Hindlimb muscle (tissue), 1 donor: ENCODE data around the gene INF2. TPM values are rescaled to one million over a fixed set of nuclear protein-coding genes. Genes with fewer than 3 reads are reported as not detected.

Experiments used
- DNase-seq: peaks from one replicate; pipeline ENCODE4 v3.0.0-alpha.2; 2013
- polyA plus RNA-seq: library from polyadenylated mRNA; unstranded; fragments of 120-200 nt; gene quantifications from one replicate; pipeline ENCODE4 v1.2.1, GENCODE V29; 2013; ENCODE audit not compliant: insufficient read length

Gene INF2
- polyA plus RNA-seq, 1 donor, result 69.9 TPM

DNA sequence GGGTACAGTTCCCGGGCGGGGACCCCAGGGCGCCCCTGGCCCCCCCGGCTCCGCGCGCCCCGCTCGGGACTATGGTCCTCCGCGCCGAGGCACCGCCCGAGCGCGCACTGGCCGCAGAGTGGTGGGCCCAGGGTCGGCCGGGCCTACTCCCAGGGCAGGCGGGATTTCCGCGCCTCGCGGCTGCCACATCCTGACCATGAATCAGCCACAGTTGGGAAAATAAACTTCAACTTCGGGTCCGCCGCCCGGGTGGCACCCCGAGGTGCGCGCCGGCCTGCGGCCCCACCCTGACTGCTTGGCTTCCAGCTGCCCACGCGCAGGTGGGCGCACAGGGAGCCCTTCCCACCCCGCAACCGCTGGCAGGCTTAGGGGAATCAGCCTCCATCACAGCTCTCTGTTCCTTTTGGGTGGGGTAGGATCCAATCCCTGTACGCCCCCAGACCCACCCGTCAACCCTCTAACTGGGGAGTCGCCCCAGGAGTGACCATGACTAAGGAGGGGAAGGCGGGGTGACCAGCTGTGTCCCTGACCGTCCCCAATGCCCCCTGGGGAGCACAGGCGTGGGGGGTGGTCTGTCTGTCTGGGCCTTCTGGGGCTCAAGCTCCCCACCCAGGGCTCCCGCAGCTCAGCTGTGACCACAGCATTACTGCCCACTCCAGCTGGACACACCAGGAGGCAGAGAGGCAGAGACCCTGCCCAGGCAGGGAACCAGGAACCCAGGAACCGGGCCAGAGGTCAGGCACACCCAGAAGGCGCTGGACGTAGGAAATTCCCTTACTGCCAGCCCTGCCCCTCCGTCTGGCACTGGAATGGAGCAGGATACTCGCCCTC lies 678 bp downstream of the INF2 start:
- no peak for DNase-seq

DNA sequence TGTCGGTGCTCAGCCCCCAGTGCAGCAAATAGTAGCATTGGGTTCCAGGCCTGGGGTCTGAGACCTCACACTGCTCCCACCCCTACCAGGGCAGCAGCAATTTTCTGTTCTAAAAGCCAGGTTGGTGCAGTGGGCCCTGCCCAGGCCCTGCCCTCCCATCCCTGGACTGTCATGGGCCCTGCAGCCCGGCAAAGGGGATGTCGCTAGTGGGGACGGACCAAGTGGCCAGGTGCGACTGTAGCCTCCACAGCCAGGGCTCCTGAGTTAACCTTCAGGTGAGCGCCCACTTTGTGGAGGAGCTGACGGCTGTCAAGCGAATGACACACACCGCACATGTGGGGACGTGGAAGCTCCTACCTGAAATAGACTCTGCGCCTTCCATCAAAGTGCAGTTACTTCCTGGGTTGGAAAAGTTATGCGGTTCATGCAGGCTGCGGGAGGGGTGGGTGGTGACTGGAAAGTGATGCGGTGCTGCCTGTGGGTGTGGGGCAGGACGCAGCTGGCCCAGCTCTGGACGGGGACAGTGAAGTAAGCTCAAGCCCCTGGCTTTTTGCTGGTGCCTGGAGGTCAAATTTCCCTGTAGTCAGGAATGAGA lies 1.5 kb downstream of the INF2 start:
- DNase-seq, result no peak

DNA sequence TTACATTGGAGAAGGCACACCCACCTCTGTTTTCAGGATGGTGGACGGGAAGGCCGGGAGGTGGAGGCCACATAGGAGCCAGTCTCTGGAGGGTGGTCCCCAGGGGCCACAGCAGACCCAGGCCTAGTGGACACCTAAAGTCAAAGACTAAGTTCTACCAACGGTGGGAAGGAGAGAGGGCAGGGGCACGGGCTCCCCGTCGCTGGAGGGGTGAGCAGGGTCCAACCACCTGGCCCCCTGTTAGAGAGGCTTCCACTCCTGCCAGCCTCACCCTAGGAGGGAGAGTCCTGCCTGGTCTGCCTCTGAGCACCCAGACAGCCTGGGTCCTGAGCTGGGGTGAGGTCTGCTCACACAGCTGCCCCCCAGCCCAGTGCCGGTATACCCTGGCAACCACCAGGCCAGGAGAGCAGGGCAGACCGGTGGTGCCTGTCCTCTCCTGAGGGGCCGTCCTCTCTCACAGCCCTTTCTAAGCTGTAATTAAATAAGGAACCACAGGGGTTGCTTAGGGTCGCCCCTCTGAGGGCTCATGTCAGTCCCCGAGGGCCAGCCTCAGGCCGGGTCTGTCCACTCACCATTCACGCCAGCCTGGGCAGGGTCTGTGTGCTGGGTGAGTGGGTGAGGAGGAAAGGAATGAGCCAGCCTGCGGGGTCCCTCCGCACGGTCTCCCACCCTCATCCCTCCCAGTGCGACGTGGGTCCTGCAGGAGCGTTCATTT lies 2.3 kb downstream of the INF2 start:
- DNase-seq, result no peak

DNA sequence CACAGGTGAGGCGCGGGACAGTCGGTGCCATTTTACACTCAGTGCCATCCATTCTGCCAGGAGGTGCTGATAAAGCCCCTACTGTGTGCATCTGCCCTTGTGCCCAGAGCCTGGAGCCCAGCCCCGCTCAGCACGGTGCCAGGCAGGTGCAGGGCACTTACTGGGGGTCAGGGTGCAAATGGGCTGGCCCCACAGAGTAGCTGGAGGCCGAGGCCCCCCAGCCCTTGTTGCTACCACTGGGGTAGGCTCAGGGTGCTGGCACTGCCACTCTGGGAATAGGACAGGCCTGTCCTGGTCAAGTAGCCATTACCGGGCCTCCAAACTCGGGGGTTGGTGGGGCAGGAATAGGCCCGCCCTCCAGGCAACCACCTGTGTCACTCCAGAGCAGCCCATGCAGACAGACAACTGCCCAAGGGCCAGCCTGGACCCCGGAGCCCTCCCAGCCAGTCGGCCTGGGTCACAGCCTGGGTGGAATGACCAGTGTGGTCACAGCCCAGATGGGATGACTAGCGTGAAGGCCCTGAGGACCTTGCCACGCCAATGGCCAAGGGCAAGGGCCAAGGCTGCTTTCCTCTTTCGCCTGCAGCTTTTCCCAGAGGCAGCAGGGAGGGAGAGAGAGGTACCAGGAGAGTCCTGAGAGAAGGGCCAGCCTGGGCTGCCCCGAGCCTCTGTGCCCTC lies 3.0 kb downstream of the INF2 start:
- DNase-seq, result no peak

DNA sequence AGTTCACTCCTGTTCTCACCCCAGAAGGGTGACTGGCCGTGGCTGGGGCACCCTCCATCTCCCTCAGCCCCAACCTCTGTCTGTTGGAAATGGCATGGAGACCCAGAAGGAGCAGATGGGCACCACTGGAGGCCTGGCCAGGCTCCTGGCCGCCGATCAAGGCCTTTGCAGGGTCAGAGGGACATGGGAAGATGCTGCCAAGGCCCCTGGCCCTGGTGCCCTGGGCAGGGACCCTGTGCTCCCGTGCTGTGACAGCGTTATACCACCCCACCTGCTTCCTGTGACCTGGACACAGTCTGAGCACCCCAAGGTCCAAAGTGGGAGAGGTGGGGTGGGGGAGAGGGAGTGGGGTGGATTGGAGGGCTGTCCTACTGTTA lies 3.5 kb downstream of the INF2 start:
- no peak for DNase-seq

DNA sequence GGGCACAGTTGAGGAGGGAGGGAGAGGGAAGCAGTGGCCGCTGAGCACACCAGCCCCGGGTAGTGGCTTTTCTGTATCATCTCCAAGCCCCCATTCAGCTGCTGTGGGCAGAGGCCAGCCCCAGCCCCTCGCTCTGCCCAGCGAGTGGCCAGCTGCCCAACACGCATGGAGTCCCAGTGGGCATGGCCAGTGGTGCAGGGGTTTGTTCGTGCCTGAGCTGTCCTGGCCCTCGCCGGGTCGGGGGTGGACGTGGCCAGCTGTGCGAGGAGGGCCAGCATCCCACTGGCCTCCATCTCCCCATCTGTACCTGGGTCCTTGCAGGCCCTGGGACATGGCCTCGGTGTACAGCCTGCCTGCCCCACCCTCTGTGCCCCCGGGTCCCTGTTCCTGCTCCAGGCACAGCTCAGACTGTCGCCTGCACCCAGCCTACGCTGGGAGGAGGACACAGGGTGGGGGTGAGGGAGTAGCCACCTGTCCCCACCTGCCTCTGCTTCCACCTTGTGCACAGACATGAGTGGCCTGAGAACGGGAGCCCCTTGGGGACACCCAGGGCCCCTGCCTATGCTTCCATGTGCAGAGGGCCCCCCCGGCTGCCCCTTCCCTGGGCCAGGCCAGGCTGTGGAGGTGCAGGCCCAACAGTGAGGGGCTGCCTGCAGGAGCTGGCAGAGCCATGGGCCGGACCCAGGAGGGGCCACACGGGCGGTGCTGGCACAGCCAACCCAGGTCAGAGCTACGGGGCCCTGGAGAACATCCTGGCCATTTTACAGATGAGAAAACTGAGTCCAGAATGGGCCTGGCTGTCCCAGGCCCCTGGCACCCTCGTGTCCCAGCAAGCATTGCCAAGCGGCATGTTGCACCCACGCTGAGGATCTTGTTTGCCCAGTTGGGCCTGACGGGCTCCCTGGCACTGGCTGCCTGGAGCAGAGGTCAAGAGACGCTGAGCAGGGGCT lies 4.3 kb downstream of the INF2 start:
- DNase-seq, result no peak

DNA sequence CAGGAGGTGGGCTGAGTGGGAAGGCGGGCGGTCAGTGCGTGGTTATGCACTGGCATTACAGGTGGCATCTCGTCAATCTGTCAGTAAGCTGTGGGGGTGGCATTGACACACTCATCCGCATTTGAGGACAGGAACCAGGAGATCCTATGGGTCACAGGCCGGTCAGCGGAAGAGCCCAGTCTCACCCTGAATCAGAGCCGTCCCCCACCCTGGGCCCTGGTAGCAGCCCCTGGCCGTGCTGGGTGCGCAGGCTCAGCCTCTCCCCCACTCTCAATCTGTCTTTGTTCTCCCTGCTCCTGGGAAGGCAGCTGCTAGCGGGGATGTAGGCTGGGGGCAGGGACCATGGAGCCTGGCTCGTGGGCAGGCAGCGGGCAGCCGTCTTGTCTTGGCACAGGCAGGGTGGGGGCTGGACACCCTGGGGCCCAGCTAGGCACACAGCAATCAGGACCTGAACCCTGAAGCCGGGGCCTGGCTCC lies 5.1 kb downstream of the INF2 start:
- DNase-seq, result no peak

DNA sequence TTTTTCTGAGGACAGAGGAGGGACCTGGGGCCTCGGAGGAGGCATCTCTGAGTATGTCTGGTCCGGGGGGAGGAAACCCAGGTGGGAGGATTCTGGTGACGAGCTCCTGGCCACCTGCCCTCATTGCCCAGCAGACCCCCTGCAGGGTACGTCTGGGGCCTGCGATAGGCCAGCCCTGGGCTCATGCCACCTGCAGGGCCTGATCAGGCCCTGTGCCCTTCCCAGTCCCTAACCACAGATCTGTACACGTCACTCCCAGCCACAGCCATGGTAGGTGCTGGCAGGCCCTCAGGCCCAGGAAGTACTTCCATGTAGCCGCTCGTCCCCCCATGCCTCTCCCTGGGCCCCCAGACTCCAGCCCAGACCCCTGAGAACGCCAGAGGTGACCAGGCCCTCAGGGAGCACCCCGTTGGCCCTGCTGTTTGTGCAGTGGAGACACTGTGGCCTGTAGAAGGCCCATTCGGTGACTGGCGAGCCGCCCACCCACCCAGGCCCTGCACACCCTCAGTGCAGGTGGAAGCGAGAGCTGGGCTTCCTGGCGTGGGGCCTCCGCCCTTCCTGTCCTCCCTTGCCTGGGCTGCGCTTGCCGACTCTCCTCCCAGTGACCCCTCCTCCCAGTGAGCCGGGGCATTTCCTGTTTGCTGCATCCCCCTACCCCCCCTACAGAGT lies 5.7 kb downstream of the INF2 start:
- no peak for DNase-seq

DNA sequence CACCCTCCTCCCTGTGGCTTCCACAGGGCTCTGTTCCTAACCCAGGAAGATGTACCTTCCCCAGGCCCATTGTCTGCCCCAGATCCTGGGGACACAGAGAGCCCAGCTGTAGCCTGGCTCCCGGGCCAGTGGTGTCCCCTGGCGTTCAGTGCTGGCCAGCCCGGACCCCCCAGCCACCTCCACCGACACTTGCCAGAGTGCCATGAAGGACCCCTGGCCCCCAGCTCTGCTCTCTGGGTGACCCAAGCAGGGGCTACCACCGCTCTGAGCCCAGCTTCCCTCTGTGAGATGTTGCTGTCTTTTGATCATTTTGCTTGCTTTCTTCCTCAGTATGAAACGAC lies 6.2 kb downstream of the INF2 start:
- no peak for DNase-seq

DNA sequence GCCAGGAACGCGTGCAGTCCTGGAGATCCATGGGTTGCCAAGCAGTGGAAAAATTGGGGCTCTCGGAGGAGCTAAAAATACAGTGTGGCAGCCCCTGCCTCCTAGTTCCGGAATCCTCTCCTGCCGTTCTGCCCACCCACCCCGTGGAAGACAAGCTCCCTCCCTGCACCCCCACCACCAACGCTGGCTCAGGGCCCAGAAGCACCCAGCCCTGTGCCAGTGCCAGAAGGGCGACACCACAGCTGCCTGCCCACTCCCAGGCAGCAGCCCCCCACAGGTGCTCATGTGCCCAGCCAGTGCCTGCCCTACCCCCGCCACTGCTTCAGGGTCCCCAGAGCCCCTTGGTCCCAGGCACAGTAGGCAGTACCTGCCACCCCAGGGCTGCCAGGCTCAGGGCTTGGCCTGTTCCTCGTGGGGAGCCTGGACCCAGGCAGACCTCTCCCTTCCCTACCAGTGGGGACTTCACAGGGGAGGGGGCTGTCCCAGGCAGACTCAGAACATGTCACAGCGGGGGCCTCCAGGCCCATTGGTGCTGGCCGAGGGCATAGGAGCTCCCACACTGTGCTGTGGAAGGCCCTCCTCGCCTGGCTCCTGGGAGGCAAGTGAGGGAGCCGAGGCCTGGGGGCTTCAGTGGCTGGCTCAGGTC lies 7.4 kb downstream of the INF2 start:
- no peak for DNase-seq

DNA sequence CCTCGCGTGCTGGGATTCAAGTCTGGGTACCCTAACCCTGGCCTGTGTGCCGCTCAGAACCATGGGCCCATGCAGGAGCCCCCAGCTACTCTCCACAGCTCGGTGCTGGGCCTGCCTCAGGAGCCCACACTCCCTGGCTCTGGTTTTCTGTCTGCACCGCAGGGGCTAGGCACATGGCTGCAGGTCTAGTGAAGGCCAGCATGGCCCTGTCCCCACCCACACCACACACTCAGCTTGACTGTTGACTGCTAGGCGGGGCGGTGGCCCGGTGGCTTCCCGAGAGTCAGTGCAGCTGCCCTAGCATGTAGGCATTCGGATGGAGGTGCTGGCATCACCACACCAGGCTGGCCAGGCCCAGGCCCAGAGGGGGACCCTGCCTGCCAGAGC lies 7.9 kb downstream of the INF2 start:
- no peak for DNase-seq

DNA sequence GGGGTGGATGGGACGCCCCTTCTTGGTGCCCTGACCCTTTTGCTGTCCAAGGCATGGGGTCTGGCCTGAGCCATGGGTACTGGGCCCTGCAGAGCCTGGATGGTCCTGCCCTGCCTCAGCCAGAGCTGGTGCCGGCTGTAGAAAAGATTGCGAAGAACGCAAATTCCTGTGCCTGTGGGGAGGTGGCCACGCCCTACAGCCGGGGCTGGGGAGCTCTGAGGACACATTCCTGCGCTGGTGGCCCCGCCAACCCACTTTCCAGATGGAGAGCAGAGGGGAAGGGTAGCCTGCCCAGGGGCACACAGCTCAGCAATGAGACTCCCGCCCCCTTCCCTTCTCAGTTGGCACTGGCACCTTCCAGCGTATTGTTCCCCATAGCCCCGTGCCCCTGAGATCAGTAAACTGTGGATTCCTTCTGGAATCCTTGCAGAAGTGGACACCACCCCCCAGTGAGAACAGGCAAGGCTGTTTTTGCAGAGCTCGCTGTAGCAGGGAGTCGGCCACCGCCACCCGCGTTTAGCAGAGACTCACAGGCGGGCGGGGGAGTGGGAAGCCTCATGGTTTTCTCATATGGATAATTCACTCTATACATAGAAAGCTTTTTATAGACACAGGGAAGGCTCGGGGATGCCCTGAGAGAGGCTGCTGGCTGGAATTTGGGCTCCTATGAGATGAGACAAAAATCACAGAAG lies 8.6 kb downstream of the INF2 start:
- DNase-seq, result no peak

DNA sequence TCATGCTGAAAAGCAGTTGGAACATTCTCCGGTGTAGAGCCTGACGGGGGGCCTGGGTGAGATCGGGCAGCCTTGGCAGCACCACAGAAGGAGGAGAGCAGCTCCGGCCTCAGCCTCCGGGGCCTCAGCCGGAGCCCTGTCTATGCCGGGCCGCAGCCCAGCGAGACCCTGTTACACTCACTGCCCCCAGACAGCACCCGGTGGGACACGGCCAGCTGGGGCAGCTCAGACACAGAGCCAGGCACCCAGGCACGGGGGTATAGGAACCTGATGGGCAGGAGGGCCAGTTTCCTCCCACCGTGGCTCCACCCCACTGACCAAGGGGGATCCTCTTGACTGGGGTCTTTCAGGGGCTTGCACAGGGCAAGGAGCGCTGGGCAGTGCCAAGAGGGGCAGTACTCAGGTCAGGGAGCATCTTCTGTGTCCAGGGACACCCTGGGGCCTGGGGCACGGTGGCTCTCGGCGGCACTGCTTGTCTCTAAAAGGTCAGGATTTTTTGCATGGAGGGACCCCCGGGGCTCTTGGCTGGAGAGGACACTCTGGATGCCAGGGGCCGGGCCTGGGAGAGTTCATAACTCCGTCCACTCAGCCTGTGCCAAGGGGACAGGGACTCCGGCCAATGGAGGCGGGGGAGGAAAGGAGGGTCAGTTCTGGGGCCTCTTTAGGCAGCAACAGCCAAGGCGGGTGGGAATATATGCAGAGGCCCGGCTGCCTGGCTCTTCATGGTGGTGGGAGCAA lies 9.4 kb downstream of the INF2 start:
- peak; percentile 58 for DNase-seq

DNA sequence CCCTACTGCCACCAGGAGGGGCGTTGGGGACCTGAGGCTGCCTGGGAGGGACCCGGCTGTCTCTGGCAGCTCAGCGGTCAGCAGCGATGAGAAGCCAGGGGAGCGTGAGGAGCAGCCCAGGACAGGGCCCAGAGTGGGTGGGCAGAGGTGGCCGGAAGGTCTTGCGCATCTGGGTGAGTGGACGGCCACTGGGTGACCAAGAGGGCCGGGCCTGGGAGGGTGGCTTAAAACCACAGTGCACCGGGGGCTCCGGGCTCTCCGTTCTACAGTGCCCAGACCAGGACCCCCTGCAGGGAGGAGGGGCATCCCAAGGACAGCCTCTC lies 10.0 kb downstream of the INF2 start:
- no peak for DNase-seq

DNA sequence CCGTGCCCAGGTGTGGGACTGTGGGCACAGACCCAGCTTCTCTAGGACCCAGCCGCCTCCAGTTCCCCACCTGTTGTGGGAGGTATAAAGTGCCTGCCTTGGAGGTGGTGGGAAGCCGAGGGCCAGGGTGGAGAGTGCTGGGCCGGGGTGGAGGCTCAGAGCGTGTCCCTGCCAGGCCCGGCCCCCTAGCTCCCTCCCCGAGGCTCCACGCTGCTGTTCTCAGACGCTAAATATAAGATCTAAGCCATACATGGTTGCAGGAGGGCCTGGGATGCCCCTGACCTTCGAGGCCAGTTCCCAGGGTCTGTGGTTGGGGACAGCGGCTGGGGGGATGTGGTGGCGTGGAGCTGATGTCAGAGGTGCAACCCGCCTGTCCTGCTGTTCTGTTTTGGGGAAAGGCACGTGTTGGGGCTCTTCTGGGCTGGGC lies 10.8 kb downstream of the INF2 start:
- DNase-seq, result no peak

DNA sequence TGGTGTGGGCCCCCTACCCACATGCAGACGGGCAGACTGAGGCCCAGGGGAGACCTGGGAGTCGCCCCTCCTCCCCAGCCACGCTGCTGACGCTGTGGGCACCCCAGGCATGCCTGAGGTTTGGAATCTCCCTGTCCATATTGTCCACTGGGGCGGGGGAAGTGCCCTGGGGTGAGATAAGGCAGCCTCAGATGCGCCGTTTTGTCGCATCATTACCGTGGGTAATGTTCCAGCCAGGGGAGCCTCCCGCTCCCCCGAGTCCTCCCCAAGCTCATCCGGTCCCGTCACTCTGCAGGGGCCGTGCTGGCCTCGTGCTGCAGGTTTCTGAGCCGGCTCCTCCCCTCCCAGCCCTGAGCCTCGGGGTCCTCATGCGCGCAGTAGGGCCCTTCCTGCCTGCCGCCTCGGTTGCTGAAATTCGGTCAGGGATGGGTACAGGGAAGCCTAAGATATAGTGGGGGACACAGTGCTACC lies 11.4 kb downstream of the INF2 start:
- no peak for DNase-seq

DNA sequence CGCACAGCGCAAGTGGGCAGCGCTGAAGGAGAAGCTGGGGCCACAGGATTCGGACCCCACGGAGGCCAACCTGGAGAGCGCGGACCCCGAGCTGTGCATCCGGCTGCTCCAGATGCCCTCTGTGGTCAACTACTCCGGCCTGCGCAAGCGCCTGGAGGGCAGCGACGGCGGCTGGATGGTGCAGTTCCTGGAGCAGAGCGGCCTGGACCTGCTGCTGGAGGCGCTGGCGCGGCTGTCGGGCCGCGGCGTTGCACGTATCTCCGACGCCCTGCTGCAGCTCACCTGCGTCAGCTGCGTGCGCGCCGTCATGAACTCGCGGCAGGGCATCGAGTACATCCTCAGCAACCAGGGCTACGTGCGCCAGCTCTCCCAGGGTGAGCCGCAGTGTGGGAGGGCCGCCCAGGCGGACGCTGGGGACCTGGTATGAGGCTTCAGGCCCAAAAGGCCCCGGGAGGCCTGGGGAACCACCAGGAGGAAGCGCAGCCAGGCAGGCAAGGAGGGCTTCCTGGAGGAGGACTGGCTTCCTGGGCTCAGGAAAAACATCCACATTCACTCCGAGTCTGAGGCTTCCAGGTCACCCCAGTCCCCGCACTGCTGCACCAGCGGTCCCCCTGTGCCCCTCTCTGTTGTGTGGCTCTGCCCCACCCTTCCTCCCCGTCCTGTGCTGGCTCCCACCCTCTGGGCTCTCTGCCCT lies 12.1 kb downstream of the INF2 start:
- DNase-seq, result no peak

DNA sequence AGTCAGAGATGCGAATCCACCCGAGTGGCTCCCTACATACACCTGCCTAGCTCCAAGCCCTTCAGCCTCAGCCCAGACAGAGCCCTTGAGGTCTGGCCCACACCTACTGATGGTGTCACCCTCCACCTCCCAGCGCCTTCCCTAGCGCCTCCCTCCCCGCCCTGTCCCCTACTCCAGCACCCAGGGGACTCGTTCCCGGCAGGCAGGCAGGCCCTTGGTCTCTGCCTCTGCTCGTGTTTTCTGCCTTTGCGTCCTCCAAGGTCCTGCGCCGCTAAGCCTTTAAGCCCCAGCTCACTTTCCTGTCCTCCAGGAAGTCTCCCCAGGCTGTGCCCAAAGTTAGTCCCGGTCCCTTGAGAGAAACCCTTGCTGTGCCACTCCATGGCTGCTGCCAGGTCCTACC lies 12.7 kb downstream of the INF2 start:
- DNase-seq, result no peak

DNA sequence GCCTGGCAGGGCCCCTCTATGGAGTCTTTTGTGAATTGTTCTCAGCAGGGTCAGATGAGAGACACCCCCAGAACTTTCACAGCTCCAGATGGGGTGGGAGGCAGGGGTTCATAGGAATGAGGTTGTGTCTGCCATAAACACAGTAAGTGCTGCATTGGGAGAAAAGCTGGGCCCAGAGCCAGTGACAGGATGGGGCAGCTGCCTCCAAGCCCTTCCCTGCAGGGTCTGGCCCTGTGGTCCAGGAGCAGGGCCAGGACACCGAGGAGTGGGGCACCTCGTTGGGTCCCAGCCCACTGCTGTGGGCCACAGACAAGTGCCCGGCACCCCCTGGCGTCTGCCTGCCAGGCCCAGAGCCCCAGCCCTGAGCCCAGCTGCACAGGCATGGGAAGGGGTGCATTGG lies 13.3 kb downstream of the INF2 start:
- no peak for DNase-seq
